Astrocyte of the spinal cord (primary cell): ENCODE results near the gene ZNF688.

ENCODE experiments used
- DNase-seq: peaks from one replicate; pipeline ENCODE4 v3.0.0; 2011; ENCODE audit warnings: low read depth, low spot score
- H3K4me3 ChIP-seq: 2 replicates; pipeline ENCODE4 v1.5.1; 2011; ENCODE audit warnings: low read depth, mild to moderate bottlenecking, low read length, moderate library complexity
- in situ Hi-C: cut with HindIII; loops from 2 replicates; pipeline ENCODE4 v1.10.0; 2017; ENCODE audit warnings: low sequenced_read_pairs
- TF ChIP-seq, protein P1 (sequence below): IDR thresholded peaks from 2 replicates; pipeline ENCODE4 v1.5.1; 2012; ENCODE audit warnings: low read depth, mild to moderate bottlenecking, low read length, inconsistent platforms

ZNF688 gene

DNA sequence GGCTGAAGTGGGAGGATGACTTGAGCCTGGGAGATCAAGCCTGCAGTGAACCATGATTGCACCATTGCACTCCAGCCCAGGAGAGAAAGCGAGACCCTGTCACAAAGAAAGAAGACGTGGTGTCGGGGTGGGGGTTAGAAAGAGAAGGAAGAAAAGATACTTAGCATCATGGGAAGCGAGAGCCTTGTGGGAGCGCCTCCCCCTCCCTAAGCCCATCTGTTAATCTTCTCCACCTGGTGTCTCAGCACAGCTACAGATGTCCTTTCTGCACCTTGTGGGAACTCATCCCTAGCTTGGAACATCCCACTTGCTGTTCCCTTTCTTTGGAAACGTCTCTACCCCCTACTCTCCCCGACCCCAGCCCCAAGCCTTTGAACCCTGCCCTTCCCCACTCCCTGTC lies 6.0 kb downstream of the ZNF688 start:
- in situ Hi-C loops: no loop called here
- DNase-seq: no peak
- TF ChIP-seq, protein P1, sequence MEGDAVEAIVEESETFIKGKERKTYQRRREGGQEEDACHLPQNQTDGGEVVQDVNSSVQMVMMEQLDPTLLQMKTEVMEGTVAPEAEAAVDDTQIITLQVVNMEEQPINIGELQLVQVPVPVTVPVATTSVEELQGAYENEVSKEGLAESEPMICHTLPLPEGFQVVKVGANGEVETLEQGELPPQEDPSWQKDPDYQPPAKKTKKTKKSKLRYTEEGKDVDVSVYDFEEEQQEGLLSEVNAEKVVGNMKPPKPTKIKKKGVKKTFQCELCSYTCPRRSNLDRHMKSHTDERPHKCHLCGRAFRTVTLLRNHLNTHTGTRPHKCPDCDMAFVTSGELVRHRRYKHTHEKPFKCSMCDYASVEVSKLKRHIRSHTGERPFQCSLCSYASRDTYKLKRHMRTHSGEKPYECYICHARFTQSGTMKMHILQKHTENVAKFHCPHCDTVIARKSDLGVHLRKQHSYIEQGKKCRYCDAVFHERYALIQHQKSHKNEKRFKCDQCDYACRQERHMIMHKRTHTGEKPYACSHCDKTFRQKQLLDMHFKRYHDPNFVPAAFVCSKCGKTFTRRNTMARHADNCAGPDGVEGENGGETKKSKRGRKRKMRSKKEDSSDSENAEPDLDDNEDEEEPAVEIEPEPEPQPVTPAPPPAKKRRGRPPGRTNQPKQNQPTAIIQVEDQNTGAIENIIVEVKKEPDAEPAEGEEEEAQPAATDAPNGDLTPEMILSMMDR: no peak
- no peak overlapping the region for H3K4me3 ChIP-seq

DNA sequence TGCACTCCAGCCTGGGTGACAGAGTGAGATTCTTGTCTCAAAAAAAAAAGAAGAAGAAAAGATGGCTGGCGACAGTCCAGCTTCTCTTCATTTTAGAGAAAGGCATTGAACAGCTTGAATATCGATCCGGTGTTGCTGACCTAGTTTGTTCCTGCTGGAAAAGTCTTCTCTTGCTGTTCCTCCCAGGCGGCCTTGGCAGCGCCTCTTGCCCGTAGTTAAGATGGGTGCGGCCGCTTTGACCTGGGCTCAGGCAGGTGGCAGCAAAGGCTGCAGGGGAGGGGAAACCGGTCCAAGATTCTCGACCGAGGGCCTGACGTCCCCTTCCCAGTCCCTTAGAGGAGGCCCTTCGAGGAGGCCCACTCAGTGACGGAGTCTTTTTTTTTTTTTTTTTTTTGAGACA lies 9.5 kb downstream of the ZNF688 start:
- in situ Hi-C loops: no loop called here
- TF ChIP-seq, protein P1: no peak
- DNase-seq: no peak
- H3K4me3 ChIP-seq: no peak overlapping the region

DNA sequence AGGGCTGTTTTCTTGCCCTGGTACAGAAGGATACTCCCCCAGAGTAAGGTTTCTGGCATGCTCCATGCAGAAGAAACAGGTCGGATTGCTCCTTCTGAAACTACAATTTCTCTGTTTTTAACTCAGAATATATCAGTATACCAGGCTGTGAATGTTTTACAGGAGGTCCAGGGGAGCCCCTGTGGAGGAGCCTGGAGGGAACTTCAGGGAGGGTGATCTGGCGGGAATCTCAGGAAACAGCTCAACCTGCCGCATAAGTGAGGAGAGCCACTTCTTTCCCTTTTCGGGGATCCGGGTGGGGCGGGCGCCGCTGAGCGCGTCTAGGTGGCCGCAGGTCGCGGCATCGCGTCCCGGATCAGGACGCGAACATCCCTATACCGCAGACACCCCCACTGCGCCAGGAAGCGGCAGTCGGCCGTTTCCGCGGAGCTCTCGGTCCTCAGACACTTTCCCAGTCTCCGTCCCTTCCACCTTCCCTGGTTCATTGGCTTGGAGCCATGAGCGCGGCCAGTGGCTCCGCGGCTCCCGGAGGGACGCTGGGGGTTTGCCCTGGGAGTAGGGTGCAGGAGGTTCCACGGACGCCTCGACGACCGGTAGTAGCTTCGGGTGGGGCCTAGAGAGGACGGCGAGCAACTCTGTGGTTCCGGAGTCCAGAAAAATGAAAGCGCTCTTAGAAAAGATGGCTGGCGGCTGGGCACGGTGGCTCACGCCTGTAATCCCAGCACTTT lies 10.3 kb downstream of the ZNF688 start:
- no peak for DNase-seq
- TF ChIP-seq, protein P1: no peak
- H3K4me3 ChIP-seq: peak overlapping the region; percentile 29
- in situ Hi-C loops: no loop called here

DNA sequence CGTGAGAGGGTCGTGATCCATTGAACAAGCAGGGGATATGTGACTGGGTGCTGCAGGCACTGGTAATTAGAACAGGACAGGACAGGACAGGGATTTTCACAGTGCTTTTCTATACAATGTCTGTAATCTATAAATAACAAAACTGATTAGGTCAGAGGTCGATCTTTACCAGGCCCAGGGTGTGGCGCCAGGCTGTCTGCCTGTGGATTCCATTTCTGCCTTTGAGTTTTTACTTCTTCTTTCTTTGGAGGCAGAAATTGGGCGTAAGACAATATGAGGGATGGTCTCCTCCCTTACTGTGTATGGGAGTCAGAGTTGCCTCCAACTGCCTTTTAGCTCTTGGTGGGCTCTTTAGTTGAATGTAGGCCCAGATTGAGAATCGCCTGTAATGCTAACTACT lies 11.8 kb downstream of the ZNF688 start:
- no peak for DNase-seq
- H3K4me3 ChIP-seq: no peak overlapping the region
- in situ Hi-C loops: no loop called here
- TF ChIP-seq, protein P1: no peak

DNA sequence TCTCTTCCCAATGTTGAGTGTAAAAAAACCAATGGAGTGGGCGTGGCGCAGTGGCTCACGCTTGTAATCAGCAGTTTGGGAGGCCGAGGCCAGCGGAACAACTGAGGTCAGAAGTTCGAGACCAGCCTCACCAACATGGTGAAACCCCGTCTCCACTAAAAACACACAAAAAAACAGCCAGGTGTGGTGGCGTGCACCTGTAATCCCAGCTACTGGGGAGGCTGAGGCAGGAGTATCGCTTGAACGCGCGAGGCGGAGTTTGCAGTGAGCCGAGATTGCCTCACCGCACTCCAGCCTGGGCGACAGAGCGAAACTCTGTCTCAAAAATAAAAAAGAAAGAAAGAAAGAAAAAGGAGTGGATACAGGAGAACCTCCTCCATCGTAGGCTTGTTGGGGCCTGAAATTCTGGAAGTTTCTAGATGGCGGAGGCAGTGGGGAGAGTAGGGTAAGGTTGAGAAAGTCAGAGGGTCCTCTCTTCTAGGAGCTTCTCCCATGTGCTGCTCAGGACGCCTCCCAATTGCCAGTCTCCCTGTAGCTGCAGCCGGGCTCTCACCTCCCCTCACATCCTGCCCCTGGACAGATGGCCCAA lies 12.6 kb downstream of the ZNF688 start:
- TF ChIP-seq, protein P1: no peak
- no peak for DNase-seq
- in situ Hi-C loops: no loop called here

DNA sequence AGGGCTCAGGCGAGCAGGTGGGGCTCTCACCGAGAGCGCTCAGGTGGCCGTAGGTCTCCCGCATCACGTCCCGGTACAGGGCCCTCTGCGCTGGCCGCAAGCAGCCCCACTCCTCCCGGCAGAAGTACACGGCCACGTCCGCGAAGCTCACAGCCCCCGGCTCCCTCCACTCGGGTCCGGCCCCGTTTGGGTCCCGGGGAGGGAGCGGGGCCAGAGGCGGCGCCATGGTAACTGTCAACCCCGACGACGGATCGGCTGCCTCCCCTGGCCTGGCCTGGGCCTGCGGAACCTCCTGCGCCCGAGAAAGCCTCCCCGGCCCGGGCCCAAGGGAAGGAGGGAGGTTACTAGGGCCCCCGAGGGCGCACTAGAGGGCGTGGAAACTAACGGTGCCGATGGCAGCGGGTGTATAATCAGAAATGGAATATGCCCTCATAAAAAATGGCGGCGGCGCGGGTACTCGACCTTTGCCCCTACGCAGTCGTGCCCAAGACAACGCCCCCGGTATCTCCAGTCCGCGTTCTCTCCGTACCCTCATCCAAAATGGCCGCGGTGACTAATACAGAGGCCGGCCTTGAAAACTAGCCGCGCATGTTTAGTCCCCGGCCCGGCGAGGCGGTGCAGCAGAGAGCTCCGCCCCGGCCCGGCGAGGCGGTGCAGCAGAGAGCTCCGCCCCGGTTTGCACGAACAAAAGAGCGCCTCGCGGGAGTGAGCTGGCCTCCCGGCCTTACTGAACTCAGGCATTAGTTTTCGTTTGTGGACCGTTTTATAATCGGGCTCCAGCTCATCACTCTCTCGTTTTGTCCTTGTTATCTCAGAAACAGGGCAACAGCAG lies 13.3 kb downstream of the ZNF688 start, which contains the start of gene ZNF764:
Gene ZNF764, minus strand, starts transcription at position 418 of the 832 bp plus-strand sequence. Its CDS starts 192 bp downstream, at position 226.
- TF ChIP-seq, protein P1: no peak
- H3K4me3 ChIP-seq: peak within 1 kb of the TSS; percentile 65
- in situ Hi-C loops: no loop called here
- peak; percentile 99 for DNase-seq

More for the DNA sequence above, 12.6 kb downstream of the ZNF688 start:
- peak overlapping the region; percentile 2 for H3K4me3 ChIP-seq
